SK-N-SH (cell line): ENCODE results near the gene SLC22A5. TPM values are rescaled to one million over a fixed set of nuclear protein-coding genes. Genes with fewer than 3 reads are reported as not detected.

Experiments
- CTCF ChIA-PET: fragments of 300-600, 350-600 bp; formaldehyde crosslinking; extraction: SDS; loops from one replicate; lab custom pipeline; 2021; lab: Yijun Ruan, JAX
- POLR2A ChIA-PET: fragments of 350-600 bp; sonication (Branson Sonifier 250); formaldehyde crosslinking; extraction: SDS; loops from one replicate; lab custom pipeline; 2020; ENCODE audit warnings: antibody characterized with exemption, inconsistent platforms; lab: Yijun Ruan, JAX
- DNase-seq: peaks from one replicate; pipeline ENCODE4 v3.0.0; 2012
- H2AFZ ChIP-seq: fragments of 200-600 bp; sonication (generic); 2 replicates; pipeline ENCODE4 v1.8.1; 2016; ENCODE audit warnings: antibody characterized with exemption, mild to moderate bottlenecking, low read depth
- H3F3A ChIP-seq: fragments of 200-600 bp; sonication (generic); replicated peaks from 2 replicates; pipeline ENCODE3; 2016; ENCODE audit warnings: antibody characterized with exemption, mild to moderate bottlenecking; ENCODE audit not compliant: insufficient read depth
- H3K27ac ChIP-seq, 2 experiments: fragments of 200-500 bp in 1 of 2; fragments of 200-600 bp in 1 of 2; sonication (Bioruptor generic) in 1 of 2; sonication (generic), shearing (Covaris generic) in 1 of 2; 2 replicates each; pipeline versions ENCODE4 v1.5.1 to v1.6.1; 2014 to 2016; ENCODE audit warnings: low read depth in 2 of 2, inconsistent platforms in 1 of 2, low read length in 1 of 2, mild to moderate bottlenecking in 1 of 2, mixed read lengths in 1 of 2
- H3K27me3 ChIP-seq: fragments of 200-600 bp; sonication (generic), shearing (Covaris generic); 2 replicates; pipeline ENCODE4 v1.6.1; 2016; ENCODE audit warnings: mixed run types; ENCODE audit not compliant: insufficient read depth
- H3K36me3 ChIP-seq, 2 experiments: fragments of 200-500 bp in 1 of 2; fragments of 200-600 bp in 1 of 2; sonication (Bioruptor generic) in 1 of 2; sonication (generic) in 1 of 2; replicated peaks in 1 of 2; 2 replicates each; pipeline versions ENCODE3 to v1.5.1; 2014 to 2016; ENCODE audit warnings: low read length in 1 of 2, mild to moderate bottlenecking in 1 of 2; ENCODE audit not compliant: insufficient read depth in 2 of 2, control insufficient read depth in 1 of 2
- H3K4me1 ChIP-seq, 2 experiments: fragments of 200-500 bp in 1 of 2; fragments of 200-600 bp in 1 of 2; sonication (Bioruptor generic) in 1 of 2; sonication (generic), shearing (Covaris generic) in 1 of 2; 2 replicates each; pipeline versions ENCODE4 v1.5.1 to v1.6.1; 2014 to 2016; ENCODE audit warnings: low read depth in 1 of 2, low read length in 1 of 2, mixed run types in 1 of 2; ENCODE audit not compliant: insufficient read depth in 2 of 2, control insufficient read depth in 1 of 2
- H3K4me2 ChIP-seq: fragments of 200-600 bp; sonication (generic), shearing (Covaris generic); 2 replicates; pipeline ENCODE4 v1.6.1; 2017; ENCODE audit warnings: mixed run types
- H3K4me3 ChIP-seq, 2 experiments: fragments of 200-500 bp in 1 of 2; fragments of 200-600 bp in 1 of 2; sonication (Bioruptor generic) in 1 of 2; sonication (generic), shearing (Covaris generic) in 1 of 2; 2 replicates each; pipeline versions ENCODE4 v1.5.1 to v1.8.1; 2014 to 2016; ENCODE audit warnings: low read depth in 2 of 2, inconsistent platforms in 1 of 2, low read length in 1 of 2, mild to moderate bottlenecking in 1 of 2, mixed read lengths in 1 of 2, moderate library complexity in 1 of 2
- H3K79me2 ChIP-seq: fragments of 200-600 bp; sonication (generic); 2 replicates; pipeline ENCODE4 v1.8.1; 2017; ENCODE audit warnings: mild to moderate bottlenecking; ENCODE audit not compliant: insufficient read depth
- H3K9ac ChIP-seq: fragments of 200-600 bp; sonication (generic); 2 replicates; pipeline ENCODE4 v1.6.1; 2017; ENCODE audit warnings: mixed run types
- H3K9me2 ChIP-seq: fragments of 200-600 bp; sonication (generic); 2 replicates; pipeline ENCODE4 v1.6.1; 2017; ENCODE audit warnings: mixed run types
- H3K9me3 ChIP-seq: fragments of 200-600 bp; sonication (generic); 2 replicates; pipeline ENCODE4 v1.6.1; 2017; ENCODE audit warnings: mixed run types, mild to moderate bottlenecking, moderate library complexity
- H4K20me1 ChIP-seq: fragments of 200-600 bp; sonication (generic); 2 replicates; pipeline ENCODE4 v1.6.1; 2017; ENCODE audit warnings: mild to moderate bottlenecking, mixed run types; ENCODE audit not compliant: insufficient read depth
- CHD2 ChIP-seq: fragments of 150-350 bp; IDR thresholded peaks from 2 replicates; pipeline ENCODE4 v1.6.1; 2018; ENCODE audit warnings: low read length; ENCODE audit not compliant: partially characterized antibody
- EP300 ChIP-seq, 2 experiments: IDR thresholded peaks; 2 replicates each; pipeline versions ENCODE4 v1.4.0 to v1.6.1; 2012; ENCODE audit warnings: borderline replicate concordance in 1 of 2, low read depth in 1 of 2, low read length in 1 of 2
- FOSL2 ChIP-seq: IDR thresholded peaks from 2 replicates; pipeline ENCODE4 v1.4.0; 2012; ENCODE audit warnings: low read depth, mild to moderate bottlenecking, moderate library complexity, borderline replicate concordance
- FOXJ3 ChIP-seq: sonication (generic); formaldehyde crosslinking; IDR thresholded peaks from 2 replicates; pipeline ENCODE4 v1.5.1; 2020; ENCODE audit warnings: mild to moderate bottlenecking, missing genetic modification reagents
- FOXM1 ChIP-seq: IDR thresholded peaks from 2 replicates; pipeline ENCODE4 v1.4.0; 2012; ENCODE audit warnings: low read depth, mild to moderate bottlenecking
- JUND ChIP-seq: IDR thresholded peaks from 2 replicates; pipeline ENCODE4 v1.4.0; 2012
- MEF2A ChIP-seq: IDR thresholded peaks from 2 replicates; pipeline ENCODE4 v1.4.0; 2012; ENCODE audit warnings: low read depth, borderline replicate concordance
- NFIC ChIP-seq: IDR thresholded peaks from 2 replicates; pipeline ENCODE4 v1.4.0; 2012; ENCODE audit warnings: borderline replicate concordance
- NRF1 ChIP-seq: IDR thresholded peaks from 2 replicates; pipeline ENCODE4 v1.6.1; 2012; ENCODE audit warnings: low read depth, mild to moderate bottlenecking, low read length
- RCOR1 ChIP-seq: fragments of 150-350 bp; IDR thresholded peaks from 2 replicates; pipeline ENCODE4 v1.6.1; 2017; ENCODE audit warnings: antibody characterized with exemption, low read length
- TCF12 ChIP-seq: IDR thresholded peaks from 2 replicates; pipeline ENCODE4 v1.4.0; 2012
- YY1 ChIP-seq: IDR thresholded peaks from 2 replicates; pipeline ENCODE4 v1.4.0; 2012; ENCODE audit warnings: low read depth, mild to moderate bottlenecking
- WGBS: methylation state at CpG from one replicate; pipeline ENCODE4 v1.1.6; 2017; ENCODE audit warnings: low lambda C conversion rate; 5-methylcytosine and 5-hydroxymethylcytosine counted together
- polyA plus RNA-seq, 3 experiments: library from polyadenylated mRNA; depleted of rRNA; stranded (reverse); fragments of >200 nt; gene quantifications; 2 replicates each; pipeline ENCODE4 v1.2.3, GENCODE V29; 2012
- TF ChIP-seq, protein P1 (sequence below): fragments of 200-600 bp; sonication (generic); IDR thresholded peaks from 2 replicates; pipeline ENCODE4 v1.6.1; 2017; ENCODE audit warnings: antibody characterized with exemption, mild to moderate bottlenecking, moderate library complexity
- TF ChIP-seq, protein P2 (sequence below): IDR thresholded peaks from 2 replicates; pipeline ENCODE4 v1.4.0; 2012; ENCODE audit warnings: low read depth, borderline replicate concordance
- TF ChIP-seq, protein P3 (sequence below): fragments of 150-350 bp; IDR thresholded peaks from 2 replicates; pipeline ENCODE4 v1.6.1; 2017; ENCODE audit warnings: antibody characterized with exemption, low read length, low read depth, borderline replicate concordance

SLC22A5 gene
- polyA plus RNA-seq, 1 of the 3 experiments (the other 2 are of a cell fraction): 8.3 TPM

DNA sequence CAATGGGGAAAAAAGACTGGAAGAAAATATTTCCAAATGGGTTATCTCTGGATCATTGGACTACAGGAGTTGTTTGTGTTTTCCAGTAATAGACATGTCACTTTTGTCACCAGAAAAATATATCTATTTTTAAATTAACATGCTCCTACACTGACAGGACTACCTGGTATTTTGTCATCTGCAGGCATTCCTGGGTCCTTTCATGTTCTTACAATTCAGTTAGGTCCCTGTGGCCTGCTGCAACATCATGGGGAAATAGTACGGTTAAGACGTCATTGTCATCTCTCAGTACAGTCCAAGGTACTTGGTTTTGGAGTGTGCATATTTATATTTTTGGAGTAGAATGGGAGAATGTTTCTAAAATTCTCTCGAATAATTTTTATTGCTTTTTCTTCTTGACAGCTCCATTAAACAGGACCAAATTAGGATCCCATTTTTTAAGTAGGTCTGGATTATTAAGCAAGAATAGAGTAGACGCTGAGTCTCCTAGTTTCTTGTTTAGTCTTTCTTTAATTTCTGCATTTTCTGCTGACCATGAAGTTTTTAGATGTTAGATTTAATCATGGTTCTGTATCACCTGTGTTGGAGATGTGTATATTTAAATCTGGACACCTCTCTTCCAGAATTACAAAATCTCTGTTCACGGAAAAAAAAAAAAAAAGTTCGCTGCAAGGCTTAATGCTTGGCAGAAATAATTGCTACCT is 46.9 kb downstream of the SLC22A5 start:
- TF ChIP-seq, protein P1, sequence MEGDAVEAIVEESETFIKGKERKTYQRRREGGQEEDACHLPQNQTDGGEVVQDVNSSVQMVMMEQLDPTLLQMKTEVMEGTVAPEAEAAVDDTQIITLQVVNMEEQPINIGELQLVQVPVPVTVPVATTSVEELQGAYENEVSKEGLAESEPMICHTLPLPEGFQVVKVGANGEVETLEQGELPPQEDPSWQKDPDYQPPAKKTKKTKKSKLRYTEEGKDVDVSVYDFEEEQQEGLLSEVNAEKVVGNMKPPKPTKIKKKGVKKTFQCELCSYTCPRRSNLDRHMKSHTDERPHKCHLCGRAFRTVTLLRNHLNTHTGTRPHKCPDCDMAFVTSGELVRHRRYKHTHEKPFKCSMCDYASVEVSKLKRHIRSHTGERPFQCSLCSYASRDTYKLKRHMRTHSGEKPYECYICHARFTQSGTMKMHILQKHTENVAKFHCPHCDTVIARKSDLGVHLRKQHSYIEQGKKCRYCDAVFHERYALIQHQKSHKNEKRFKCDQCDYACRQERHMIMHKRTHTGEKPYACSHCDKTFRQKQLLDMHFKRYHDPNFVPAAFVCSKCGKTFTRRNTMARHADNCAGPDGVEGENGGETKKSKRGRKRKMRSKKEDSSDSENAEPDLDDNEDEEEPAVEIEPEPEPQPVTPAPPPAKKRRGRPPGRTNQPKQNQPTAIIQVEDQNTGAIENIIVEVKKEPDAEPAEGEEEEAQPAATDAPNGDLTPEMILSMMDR: no peak
- TF ChIP-seq MEF2A (no peak), YY1 (no peak), FOXM1 (no peak), CHD2 (no peak), NFIC (no peak), EP300 (IDR thresholded peaks at IDR 0.05; ENCODE audit: borderline replicate concordance in 1 of 2, low read depth in 1 of 2, low read length in 1 of 2) (no peak), JUND (no peak), FOSL2 (no peak), TCF12 (no peak), RCOR1 (no peak), FOXJ3 (CRISPR knock-in tag) (no peak), NRF1 (no peak)
- TF ChIP-seq, protein P2, sequence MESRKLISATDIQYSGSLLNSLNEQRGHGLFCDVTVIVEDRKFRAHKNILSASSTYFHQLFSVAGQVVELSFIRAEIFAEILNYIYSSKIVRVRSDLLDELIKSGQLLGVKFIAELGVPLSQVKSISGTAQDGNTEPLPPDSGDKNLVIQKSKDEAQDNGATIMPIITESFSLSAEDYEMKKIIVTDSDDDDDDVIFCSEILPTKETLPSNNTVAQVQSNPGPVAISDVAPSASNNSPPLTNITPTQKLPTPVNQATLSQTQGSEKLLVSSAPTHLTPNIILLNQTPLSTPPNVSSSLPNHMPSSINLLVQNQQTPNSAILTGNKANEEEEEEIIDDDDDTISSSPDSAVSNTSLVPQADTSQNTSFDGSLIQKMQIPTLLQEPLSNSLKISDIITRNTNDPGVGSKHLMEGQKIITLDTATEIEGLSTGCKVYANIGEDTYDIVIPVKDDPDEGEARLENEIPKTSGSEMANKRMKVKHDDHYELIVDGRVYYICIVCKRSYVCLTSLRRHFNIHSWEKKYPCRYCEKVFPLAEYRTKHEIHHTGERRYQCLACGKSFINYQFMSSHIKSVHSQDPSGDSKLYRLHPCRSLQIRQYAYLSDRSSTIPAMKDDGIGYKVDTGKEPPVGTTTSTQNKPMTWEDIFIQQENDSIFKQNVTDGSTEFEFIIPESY: no peak
- TF ChIP-seq, protein P3, sequence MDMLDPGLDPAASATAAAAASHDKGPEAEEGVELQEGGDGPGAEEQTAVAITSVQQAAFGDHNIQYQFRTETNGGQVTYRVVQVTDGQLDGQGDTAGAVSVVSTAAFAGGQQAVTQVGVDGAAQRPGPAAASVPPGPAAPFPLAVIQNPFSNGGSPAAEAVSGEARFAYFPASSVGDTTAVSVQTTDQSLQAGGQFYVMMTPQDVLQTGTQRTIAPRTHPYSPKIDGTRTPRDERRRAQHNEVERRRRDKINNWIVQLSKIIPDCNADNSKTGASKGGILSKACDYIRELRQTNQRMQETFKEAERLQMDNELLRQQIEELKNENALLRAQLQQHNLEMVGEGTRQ: no peak
- Histone ChIP-seq H3K79me2 (no peaks in the 10 kb centered on the region; the same call in 1 of the 2 replicates), H4K20me1 (no peaks in the 10 kb centered on the region), H3K4me3 (no peak overlapping the region), H2AFZ (no peak overlapping the region), H3K4me2 (no peak overlapping the region), H3K36me3 (peaks cover 0 to 8% of the 10 kb centered on the region in 2 experiments), H3F3A (peaks cover 16% of the 10 kb centered on the region), H3K27me3 (no peaks in the 10 kb centered on the region), H3K4me1 (peaks cover 14 to 16% of the 10 kb centered on the region in 2 experiments), H3K9ac (no peak overlapping the region), H3K9me3 (no peaks in the 10 kb centered on the region), H3K9me2 (no peaks in the 10 kb centered on the region), H3K27ac (no peak overlapping the region)
- ChIA-PET CTCF (interaction anchor here (3.2 to 7.9 kb wide), 2 partner anchors 74 to 83 kb away, joined by 13 to 95 read pairs; partner anchors contain the start of gene IRF1), POLR2A (interaction anchor here (1.5 kb wide), 1 partner anchor 74 kb away, joined by 3 read pairs; no protein-coding TSS in a partner anchor)
- 90% methylated on average over 6 of the region's 6 CpGs for WGBS
- no peak for DNase-seq
